HepG2 (cell line): ENCODE measurements around the gene CARMIL3. TPM values are rescaled to one million over a fixed set of nuclear protein-coding genes. Genes with fewer than 3 reads are reported as not detected.

Experiments used
- ASH2L ChIP-seq: fragments of 300-600, 200-600 bp; sonication (generic); IDR thresholded peaks from 2 replicates; pipeline ENCODE4 v1.7.0; 2017; ENCODE audit warnings: low read depth, mild to moderate bottlenecking, moderate library complexity, mixed read lengths, low read length; ENCODE audit not compliant: insufficient read length
- ATRX ChIP-seq: sonication (generic); formaldehyde crosslinking; IDR thresholded peaks from 2 replicates; pipeline ENCODE4 v1.4.0; 2020; ENCODE audit warnings: missing genetic modification reagents, borderline replicate concordance
- CBX2 ChIP-seq, 2 experiments: fragments of 200-600 bp in 1 of 2; sonication (generic); formaldehyde crosslinking in 1 of 2; IDR thresholded peaks; 2 replicates each; pipeline versions ENCODE4 v1.7.0 to v1.8.1; 2018 to 2022; ENCODE audit warnings: low read depth in 2 of 2, low read length in 1 of 2, mild to moderate bottlenecking in 1 of 2, missing genetic modification reagents in 1 of 2
- DBP ChIP-seq: sonication (generic); formaldehyde crosslinking; IDR thresholded peaks from 2 replicates; pipeline ENCODE4 v1.4.0; 2020; ENCODE audit warnings: missing genetic modification reagents; ENCODE audit errors: not compliant biosample characterization
- DR1 ChIP-seq: sonication (generic); formaldehyde crosslinking; IDR thresholded peaks from 2 replicates; pipeline ENCODE4 v1.8.0; 2021; ENCODE audit warnings: mild to moderate bottlenecking, missing genetic modification reagents, inconsistent platforms
- GATAD2A ChIP-seq: IDR thresholded peaks from 2 replicates; pipeline ENCODE4 v1.6.1; 2016
- KLF16 ChIP-seq, 2 experiments: sonication (generic) in 1 of 2; formaldehyde crosslinking in 1 of 2; IDR thresholded peaks; 2 replicates each; pipeline versions ENCODE4 v1.6.1 to v1.8.0; 2016 to 2023; ENCODE audit warnings: missing genetic modification reagents in 2 of 2, missing compliant biosample characterization in 1 of 2
- MAZ ChIP-seq, 2 experiments: sonication (generic) in 1 of 2; formaldehyde crosslinking in 1 of 2; IDR thresholded peaks; 2 replicates each; pipeline versions ENCODE4 v1.5.0 to v1.6.1; 2012 to 2020; ENCODE audit warnings: low read depth in 2 of 2, mild to moderate bottlenecking in 2 of 2, borderline replicate concordance in 1 of 2, improper control_type of control experiment in 1 of 2, low read length in 1 of 2, missing genetic modification reagents in 1 of 2, moderate library complexity in 1 of 2
- MYNN ChIP-seq: sonication (generic); formaldehyde crosslinking; IDR thresholded peaks from 2 replicates; pipeline ENCODE4 v1.4.0; 2020; ENCODE audit warnings: mild to moderate bottlenecking, low read depth, missing genetic modification reagents
- PAWR ChIP-seq: sonication (generic); formaldehyde crosslinking; IDR thresholded peaks from 2 replicates; pipeline ENCODE4 v1.4.0; 2020; ENCODE audit warnings: missing genetic modification reagents, mild to moderate bottlenecking, borderline replicate concordance
- POLR2G ChIP-seq: fragments of 200-400 bp; formaldehyde crosslinking; IDR thresholded peaks from 2 replicates; pipeline ENCODE4 v1.6.1; 2018; ENCODE audit warnings: mild to moderate bottlenecking, low read depth, low read length, moderate library complexity
- RAD51 ChIP-seq: fragments of 450-650 bp; IDR thresholded peaks from 2 replicates; pipeline ENCODE4 v1.6.1; 2016; ENCODE audit warnings: borderline replicate concordance
- SAFB2 ChIP-seq: sonication (generic); formaldehyde crosslinking; IDR thresholded peaks from 2 replicates; pipeline ENCODE4 v1.5.1; 2020; ENCODE audit warnings: missing genetic modification reagents, low read depth, mild to moderate bottlenecking, borderline replicate concordance
- SMARCC2 ChIP-seq: fragments of 450-650 bp; IDR thresholded peaks from 2 replicates; pipeline ENCODE4 v1.6.1; 2017; ENCODE audit warnings: antibody characterized with exemption, mild to moderate bottlenecking
- SPEN ChIP-seq: sonication (generic); formaldehyde crosslinking; IDR thresholded peaks from 2 replicates; pipeline ENCODE4 v1.5.1; 2020; ENCODE audit warnings: low read depth, mild to moderate bottlenecking, missing genetic modification reagents
- TARDBP ChIP-seq: sonication (generic); formaldehyde crosslinking; IDR thresholded peaks from 2 replicates; pipeline ENCODE4 v1.8.0; 2022; ENCODE audit warnings: mild to moderate bottlenecking, missing genetic modification reagents
- TCF7 ChIP-seq: sonication (generic); IDR thresholded peaks from 2 replicates; pipeline ENCODE4 v1.6.1; 2016; ENCODE audit warnings: antibody characterized with exemption, low read depth
- ZC3H4 ChIP-seq: sonication (generic); formaldehyde crosslinking; IDR thresholded peaks from 2 replicates; pipeline ENCODE4 v1.4.0; 2020; ENCODE audit warnings: missing genetic modification reagents, borderline replicate concordance
- ZFP36L2 ChIP-seq: sonication (generic); formaldehyde crosslinking; IDR thresholded peaks from 2 replicates; pipeline ENCODE4 v1.4.0; 2020; ENCODE audit warnings: missing genetic modification reagents
- ZMAT3 ChIP-seq: sonication (generic); formaldehyde crosslinking; conservative IDR thresholded peaks from 2 replicates; pipeline ENCODE4 v1.7.0; 2021; ENCODE audit warnings: missing genetic modification reagents
- ZNF143 ChIP-seq: sonication (generic); formaldehyde crosslinking; IDR thresholded peaks from 2 replicates; pipeline ENCODE4 v1.4.0; 2020; ENCODE audit warnings: missing genetic modification reagents
- ZNF329 ChIP-seq: sonication (generic); formaldehyde crosslinking; IDR thresholded peaks from 2 replicates; pipeline ENCODE4 v1.9.0; 2021; ENCODE audit warnings: low read depth, mild to moderate bottlenecking, missing genetic modification reagents
- ZNF543 ChIP-seq: sonication (generic); formaldehyde crosslinking; IDR thresholded peaks from 2 replicates; pipeline ENCODE4 v1.4.0; 2020; ENCODE audit warnings: mild to moderate bottlenecking, missing genetic modification reagents
- ZNF605 ChIP-seq: sonication (generic); formaldehyde crosslinking; IDR thresholded peaks from 2 replicates; pipeline ENCODE4 v1.8.0; 2022; ENCODE audit warnings: mild to moderate bottlenecking, missing genetic modification reagents
- ZNF816 ChIP-seq: sonication (generic); formaldehyde crosslinking; IDR thresholded peaks from 2 replicates; pipeline ENCODE4 v1.8.0; 2022; ENCODE audit warnings: missing genetic modification reagents, mild to moderate bottlenecking, borderline replicate concordance
- ZNF841 ChIP-seq: sonication (generic); formaldehyde crosslinking; IDR thresholded peaks from 2 replicates; pipeline ENCODE4 v1.8.1; 2023; ENCODE audit warnings: missing genetic modification reagents, borderline replicate concordance
- ZSCAN12 ChIP-seq: sonication (generic); formaldehyde crosslinking; IDR thresholded peaks from 2 replicates; pipeline ENCODE4 v1.9.0; 2021; ENCODE audit warnings: mild to moderate bottlenecking, missing genetic modification reagents
- ZSCAN29 ChIP-seq: sonication (generic); formaldehyde crosslinking; conservative IDR thresholded peaks from 2 replicates; pipeline ENCODE4 v1.4.0; 2020; ENCODE audit warnings: mild to moderate bottlenecking, missing genetic modification reagents
- polyA plus RNA-seq, 8 experiments: library from polyadenylated mRNA; depleted of rRNA in 3 of 8; stranded (reverse) in 7 of 8; unstranded in 1 of 8; fragments of >200 nt; fragmentation: Illumina TruSeq in 4 of 8; extraction: Trizol in 4 of 8; gene quantifications; 2 replicates each; pipeline versions ENCODE4 v1.2.1 to v1.2.3, GENCODE V29; 2011 to 2016; ENCODE audit warnings: low read depth in 4 of 8, missing spikeins in 1 of 8, mixed read lengths in 1 of 8; ENCODE audit not compliant: insufficient read depth in 1 of 8
- total RNA-seq, 5 experiments: library from RNA; depleted of rRNA; stranded (reverse); fragments of >200 nt; fragmentation: Illumina TruSeq; extraction: Trizol; gene quantifications; 2 replicates each; pipeline ENCODE4 v1.2.3, GENCODE V29; 2016; ENCODE audit warnings: low read depth in 1 of 5
- TF ChIP-seq, protein P1 (sequence below): conservative IDR thresholded peaks from 2 replicates; pipeline ENCODE4 v1.6.1; 2018; ENCODE audit warnings: missing genetic modification reagents
- TF ChIP-seq, protein P2 (sequence below): sonication (generic); formaldehyde crosslinking; IDR thresholded peaks from 2 replicates; pipeline ENCODE4 v1.8.1; 2023; ENCODE audit warnings: mild to moderate bottlenecking, missing genetic modification reagents, borderline replicate concordance

Gene CARMIL3
- total and polyA plus RNA-seq, 2 of the 13 experiments (the other 11 are each of a cell fraction or from before 2014, with no cell fraction given), result 0.27 to 0.55 TPM

- TF ChIP-seq ZNF143, result no peak
- TF ChIP-seq ZSCAN12 (CRISPR knock-in tag), result no peak
- TF ChIP-seq POLR2G, result 0 out of 2 replicates have a peak, but pooled peaks have one; percentile 12
- no peak for TF ChIP-seq ZMAT3 (CRISPR knock-in tag)
- TF ChIP-seq PAWR, result no peak
- TF ChIP-seq ZSCAN29, result 0 out of 2 replicates have a peak, but pooled peaks have one; percentile 9
- TF ChIP-seq SAFB2 (CRISPR knock-in tag), result 0 out of 2 replicates have a peak, but pooled peaks have one; percentile 60
- 0 out of 4 replicates have a peak, but pooled peaks of 1 of the 2 experiments have one; percentile 24 for TF ChIP-seq KLF16 (CRISPR knock-in tag; IDR thresholded peaks at IDR 0.05)
- TF ChIP-seq ZNF816 (CRISPR knock-in tag), result no peak
- TF ChIP-seq SPEN (CRISPR knock-in tag), result no peak
- no peak for TF ChIP-seq RAD51
- TF ChIP-seq DR1 (CRISPR knock-in tag), result no peak
- TF ChIP-seq ZNF605 (CRISPR knock-in tag), result 0 out of 2 replicates have a peak, but pooled peaks have one; percentile 16
- TF ChIP-seq, protein P1, sequence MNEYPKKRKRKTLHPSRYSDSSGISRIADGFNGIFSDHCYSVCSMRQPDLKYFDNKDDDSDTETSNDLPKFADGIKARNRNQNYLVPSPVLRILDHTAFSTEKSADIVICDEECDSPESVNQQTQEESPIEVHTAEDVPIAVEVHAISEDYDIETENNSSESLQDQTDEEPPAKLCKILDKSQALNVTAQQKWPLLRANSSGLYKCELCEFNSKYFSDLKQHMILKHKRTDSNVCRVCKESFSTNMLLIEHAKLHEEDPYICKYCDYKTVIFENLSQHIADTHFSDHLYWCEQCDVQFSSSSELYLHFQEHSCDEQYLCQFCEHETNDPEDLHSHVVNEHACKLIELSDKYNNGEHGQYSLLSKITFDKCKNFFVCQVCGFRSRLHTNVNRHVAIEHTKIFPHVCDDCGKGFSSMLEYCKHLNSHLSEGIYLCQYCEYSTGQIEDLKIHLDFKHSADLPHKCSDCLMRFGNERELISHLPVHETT (CRISPR knock-in tag), result no peak
- TF ChIP-seq ATRX (CRISPR knock-in tag), result no peak
- TF ChIP-seq, protein P2, sequence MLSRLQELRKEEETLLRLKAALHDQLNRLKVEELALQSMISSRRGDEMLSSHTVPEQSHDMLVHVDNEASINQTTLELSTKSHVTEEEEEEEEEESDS (CRISPR knock-in tag), result peak; percentile 8; the same call in 1 of the 2 replicates
- TF ChIP-seq MAZ (IDR thresholded peaks at IDR 0.05; ENCODE audit: borderline replicate concordance, low read depth, low read length), result no peak
- TF ChIP-seq MAZ (CRISPR knock-in tag; IDR thresholded peaks at IDR 0.05; ENCODE audit: low read depth), result no peak
- no peak for TF ChIP-seq DBP (CRISPR knock-in tag)
- TF ChIP-seq ZNF329 (CRISPR knock-in tag), result no peak
- TF ChIP-seq ZNF841 (CRISPR knock-in tag), result no peak
- no peak for TF ChIP-seq TARDBP
- no peak for TF ChIP-seq CBX2 (IDR thresholded peaks at IDR 0.05; ENCODE audit: low read depth, low read length)
- TF ChIP-seq CBX2 (CRISPR knock-in tag; IDR thresholded peaks at IDR 0.05; ENCODE audit: low read depth), result no peak
- peak; percentile 88; the same call in 1 of the 2 replicates for TF ChIP-seq ZC3H4 (CRISPR knock-in tag)
- TF ChIP-seq SMARCC2, result no peak
- no peak for TF ChIP-seq ZFP36L2 (CRISPR knock-in tag)
- no peak for TF ChIP-seq GATAD2A (CRISPR knock-in tag)
- no peak for TF ChIP-seq ASH2L
- TF ChIP-seq MYNN (CRISPR knock-in tag), result no peak
- TF ChIP-seq TCF7, result no peak
- TF ChIP-seq ZNF543, result no peak
These were observed 49.2 kb downstream of the CARMIL3 start (continued) for GRCh38 chr14:24100982-24101494.
